ENCODE data around the gene RBBP4.

- TF ChIP-seq EZH2 (IDR thresholded peaks at IDR 0.05; ENCODE audit: insufficient read depth, poor library complexity, severe bottlenecking) (no peak), EZH2phosphoT487 (IDR thresholded peaks at IDR 0.05; ENCODE audit: insufficient read depth, low read depth) (no peak)
Observed at GRCh38 chr1:32659581-32659980, 8.6 kb downstream of the RBBP4 start.
